Erythroblast (primary cell): ENCODE results near the gene STAC3.

Experiments used
- DNase-seq, 2 experiments: peaks; one replicate each; lab custom pipeline; 2025; lab: John Stamatoyannopoulos, UW
- GATA1 ChIP-seq: IDR thresholded peaks from 2 replicates; pipeline ENCODE4 v1.6.1; 2011; ENCODE audit warnings: low read depth, mild to moderate bottlenecking, control low read depth, low read length, moderate library complexity
- POLR2A ChIP-seq: IDR thresholded peaks from 2 replicates; pipeline ENCODE4 v1.6.1; 2011; ENCODE audit warnings: mild to moderate bottlenecking, low read length

STAC3 gene

DNA sequence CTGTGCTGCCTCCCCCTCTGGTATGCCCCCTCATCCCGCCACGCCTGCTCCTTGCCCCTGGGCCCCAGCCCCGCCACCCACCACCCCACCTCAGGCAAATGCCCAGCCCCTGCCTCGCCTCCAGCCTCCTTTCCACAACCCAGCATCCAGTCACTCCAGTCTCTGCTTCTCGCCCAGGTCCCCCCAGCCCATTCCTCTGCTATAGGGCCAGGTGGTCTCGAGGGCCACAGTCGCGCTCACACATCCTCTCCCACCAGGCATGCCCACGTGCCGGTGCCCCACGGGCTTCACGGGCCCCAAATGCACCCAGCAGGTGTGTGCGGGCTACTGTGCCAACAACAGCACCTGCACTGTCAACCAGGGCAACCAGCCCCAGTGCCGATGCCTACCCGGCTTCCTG is 40.5 kb downstream of the STAC3 start:
- TF ChIP-seq GATA1 (no peak), POLR2A (no peak)
- no peak for DNase-seq

DNA sequence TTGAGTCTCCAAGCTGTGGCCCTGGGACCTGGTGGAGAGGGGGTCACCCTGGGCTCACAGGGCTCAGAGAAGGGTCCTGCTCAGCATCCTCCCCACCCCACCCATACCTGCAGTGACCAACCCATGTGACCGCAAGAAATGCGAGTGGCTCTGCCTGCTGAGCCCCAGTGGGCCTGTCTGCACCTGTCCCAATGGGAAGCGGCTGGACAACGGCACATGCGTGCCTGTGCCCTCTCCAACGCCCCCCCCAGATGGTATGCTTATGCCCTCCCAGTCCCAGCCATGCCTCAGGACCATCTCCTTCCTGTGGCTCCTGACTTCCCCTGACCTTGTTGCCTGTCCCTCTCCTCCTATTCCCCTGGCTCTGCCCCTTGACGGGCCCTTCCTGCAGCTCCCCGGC is 41.1 kb downstream of the STAC3 start:
- DNase-seq: no peak
- no peak for TF ChIP-seq POLR2A
- TF ChIP-seq GATA1: no peak

DNA sequence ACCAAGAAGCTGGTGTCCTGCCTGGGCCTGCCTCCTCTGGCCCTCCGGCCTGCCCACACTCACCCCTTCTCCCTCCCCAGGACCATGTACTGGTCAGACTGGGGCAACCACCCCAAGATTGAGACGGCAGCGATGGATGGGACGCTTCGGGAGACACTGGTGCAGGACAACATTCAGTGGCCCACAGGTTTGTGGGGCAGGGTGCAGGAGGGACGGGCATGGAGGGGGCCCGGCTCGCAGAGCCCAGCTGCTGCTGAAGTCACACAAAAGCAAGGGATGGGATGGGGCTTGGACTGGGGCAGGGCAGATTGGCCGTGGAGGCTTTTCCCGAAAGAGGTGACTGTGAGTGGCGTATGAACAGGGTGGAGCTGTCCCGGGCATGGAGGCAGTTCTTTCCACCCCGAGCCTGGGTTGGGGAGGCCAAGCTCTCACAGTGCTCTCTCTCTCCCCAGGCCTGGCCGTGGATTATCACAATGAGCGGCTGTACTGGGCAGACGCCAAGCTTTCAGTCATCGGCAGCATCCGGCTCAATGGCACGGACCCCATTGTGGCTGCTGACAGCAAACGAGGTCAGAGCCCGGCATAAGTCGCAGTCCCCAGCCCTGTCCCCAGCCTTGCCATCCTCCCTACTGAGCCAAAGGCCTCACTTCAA is 42.2 kb downstream of the STAC3 start:
- TF ChIP-seq POLR2A: no peak
- no peak for DNase-seq

DNA sequence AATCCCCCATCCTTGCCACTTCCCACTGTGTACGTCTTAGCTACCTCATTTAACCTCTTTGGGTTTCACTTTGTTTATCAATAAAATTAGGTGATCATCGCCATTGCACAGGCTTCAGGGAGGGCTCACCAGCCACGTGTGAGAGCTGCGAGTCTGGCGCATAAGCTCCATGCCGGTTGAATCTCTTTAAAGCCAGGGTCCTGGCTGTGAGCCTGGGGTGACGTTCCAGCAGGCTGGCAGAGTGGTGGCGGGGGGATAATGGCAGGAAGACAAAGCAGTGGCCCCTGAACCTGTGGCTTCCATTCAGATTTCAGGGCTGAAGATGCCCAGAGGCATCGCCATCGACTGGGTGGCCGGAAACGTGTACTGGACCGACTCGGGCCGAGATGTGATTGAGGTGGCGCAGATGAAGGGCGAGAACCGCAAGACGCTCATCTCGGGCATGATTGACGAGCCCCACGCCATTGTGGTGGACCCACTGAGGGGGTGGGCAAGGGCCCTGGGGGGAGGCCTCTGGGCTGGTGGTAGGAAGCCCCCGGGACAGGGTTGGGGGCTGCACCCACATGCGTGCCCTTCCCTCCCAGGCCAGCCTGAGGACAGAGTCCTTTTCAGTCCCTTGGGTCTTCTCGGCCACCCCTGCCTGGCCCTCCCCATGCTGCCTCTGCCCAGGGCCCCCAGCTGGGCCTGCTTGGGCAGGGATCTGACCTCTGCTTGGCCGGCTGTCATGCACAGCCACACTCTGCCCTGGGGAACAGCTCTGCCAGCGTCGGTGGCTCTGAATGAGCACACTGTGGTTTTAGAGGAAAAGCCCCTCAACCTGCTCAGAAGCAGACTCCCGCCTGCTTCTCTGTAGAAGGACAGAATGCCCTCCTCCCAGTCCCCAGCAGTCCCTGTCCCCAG is 43.0 kb downstream of the STAC3 start:
- TF ChIP-seq POLR2A: no peak
- no peak for TF ChIP-seq GATA1

DNA sequence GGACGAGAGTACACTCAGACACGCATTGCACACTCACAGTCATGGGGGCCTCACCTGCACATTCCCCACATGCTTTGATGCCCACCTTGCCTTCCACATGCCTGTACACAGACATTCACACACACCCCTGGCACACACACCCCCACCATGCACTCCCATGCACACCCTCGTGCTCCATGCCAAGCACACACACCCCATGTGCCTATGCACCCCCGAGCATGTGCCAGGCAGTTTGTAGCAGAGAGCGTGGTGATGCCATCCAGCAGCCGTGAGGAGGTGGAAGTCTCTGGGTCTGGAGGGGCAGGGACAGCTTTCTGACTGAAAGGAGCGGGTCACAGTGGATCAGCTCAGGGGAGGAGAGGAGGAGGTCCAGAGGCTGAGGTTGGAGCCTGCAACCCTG is 45.1 kb downstream of the STAC3 start:
- TF ChIP-seq GATA1: no peak
- no peak for TF ChIP-seq POLR2A

More for the DNA sequence above, 43.0 kb downstream of the STAC3 start:
- no peak for DNase-seq

DNA sequence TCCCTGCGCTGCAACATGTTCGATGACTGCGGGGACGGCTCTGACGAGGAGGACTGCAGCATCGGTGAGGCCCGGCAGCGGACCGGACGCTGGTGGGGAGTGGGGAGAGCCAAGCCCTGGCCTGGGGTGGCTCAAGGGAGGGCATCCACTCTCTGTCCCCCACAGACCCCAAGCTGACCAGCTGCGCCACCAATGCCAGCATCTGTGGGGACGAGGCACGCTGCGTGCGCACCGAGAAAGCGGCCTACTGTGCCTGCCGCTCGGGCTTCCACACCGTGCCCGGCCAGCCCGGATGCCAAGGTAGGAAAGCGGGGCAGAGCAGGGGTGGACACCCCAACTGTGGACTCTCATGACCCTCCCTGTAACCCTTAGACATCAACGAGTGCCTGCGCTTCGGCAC is 45.8 kb downstream of the STAC3 start:
- TF ChIP-seq POLR2A (no peak), GATA1 (no peak)
- no peak for DNase-seq

More for the DNA sequence above, 45.1 kb downstream of the STAC3 start:
- no peak for DNase-seq

DNA sequence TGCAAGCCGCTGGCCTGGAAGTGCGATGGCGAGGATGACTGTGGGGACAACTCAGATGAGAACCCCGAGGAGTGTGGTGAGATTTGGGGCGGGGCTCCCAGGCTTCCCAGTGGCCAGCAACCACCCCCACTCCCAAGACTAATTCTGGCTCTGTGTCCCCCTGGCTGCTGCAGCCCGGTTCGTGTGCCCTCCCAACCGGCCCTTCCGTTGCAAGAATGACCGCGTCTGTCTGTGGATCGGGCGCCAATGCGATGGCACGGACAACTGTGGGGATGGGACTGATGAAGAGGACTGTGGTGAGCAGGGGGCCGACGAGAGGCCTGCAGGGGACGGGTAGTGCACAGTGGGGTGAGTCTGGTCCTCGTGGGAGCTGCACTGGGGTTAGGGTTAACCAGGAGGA is 46.5 kb downstream of the STAC3 start:
- no peak for DNase-seq
- TF ChIP-seq GATA1 (no peak), POLR2A (no peak)

DNA sequence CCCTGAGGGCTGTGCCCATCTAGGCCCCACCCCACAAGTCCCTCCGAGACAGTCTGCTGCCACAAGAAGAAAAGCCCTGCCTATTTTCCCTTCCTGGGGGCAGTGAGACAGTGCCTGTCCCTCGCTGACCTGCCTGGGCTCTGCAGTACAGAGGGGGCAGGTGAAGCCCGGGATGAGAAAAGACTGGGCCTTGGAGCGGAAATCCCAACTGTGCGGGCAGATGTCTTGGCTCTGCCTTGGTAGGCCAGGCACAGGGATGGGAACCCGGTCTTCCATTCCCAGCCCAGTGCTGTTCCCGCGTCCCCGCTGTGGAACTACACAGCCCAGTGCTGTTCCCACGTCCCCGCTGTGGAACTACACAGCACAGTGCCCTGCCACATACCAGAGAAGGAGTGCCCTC is 47.2 kb downstream of the STAC3 start:
- DNase-seq: no peak
- TF ChIP-seq GATA1: no peak
- no peak for TF ChIP-seq POLR2A

DNA sequence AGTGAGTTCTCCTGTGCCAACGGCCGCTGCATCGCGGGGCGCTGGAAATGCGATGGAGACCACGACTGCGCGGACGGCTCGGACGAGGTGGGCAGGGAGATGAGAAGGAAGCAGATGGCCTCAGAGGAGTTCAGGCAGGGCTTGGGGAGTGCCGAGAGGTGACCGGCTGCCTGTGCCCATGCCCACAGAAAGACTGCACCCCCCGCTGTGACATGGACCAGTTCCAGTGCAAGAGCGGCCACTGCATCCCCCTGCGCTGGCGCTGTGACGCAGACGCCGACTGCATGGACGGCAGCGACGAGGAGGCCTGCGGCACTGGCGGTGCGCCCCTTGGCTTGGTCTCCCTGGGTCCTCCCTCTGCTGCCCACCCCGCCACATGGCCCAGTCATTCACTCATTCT is 47.8 kb downstream of the STAC3 start:
- TF ChIP-seq GATA1 (no peak), POLR2A (no peak)

DNA sequence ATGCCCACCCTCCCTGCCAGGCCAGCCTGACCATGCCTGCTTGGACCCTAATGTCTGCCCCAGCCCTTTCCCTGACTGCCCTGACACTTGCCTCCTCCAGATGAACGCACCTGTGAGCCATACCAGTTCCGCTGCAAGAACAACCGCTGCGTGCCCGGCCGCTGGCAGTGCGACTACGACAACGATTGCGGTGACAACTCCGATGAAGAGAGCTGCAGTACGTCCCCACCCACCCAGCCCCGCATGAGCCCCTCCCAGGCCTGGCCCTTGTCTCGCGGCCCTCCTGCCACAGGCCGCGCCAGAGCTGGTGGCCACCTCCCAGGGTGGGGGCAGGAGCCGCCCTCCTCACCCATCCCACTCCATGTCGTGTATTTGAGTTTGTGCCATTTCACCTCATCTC is 48.7 kb downstream of the STAC3 start:
- no peak for DNase-seq
- TF ChIP-seq GATA1 (no peak), POLR2A (no peak)

More for the DNA sequence above, 47.8 kb downstream of the STAC3 start:
- no peak for DNase-seq

DNA sequence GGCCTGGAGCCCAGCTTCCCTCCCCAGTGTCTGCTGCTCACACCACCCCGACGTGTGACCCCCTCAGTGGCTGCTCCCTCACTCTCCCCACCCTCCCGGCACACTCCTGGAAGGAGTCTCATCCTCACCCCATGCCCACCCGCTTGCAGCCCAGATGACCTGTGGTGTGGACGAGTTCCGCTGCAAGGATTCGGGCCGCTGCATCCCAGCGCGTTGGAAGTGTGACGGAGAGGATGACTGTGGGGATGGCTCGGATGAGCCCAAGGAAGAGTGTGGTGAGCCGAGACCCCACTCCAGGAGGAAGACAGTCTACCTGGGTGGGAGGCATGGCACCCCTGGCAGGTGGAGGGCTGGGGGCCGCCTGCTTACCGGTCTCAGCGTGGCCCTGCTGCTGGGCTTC is 49.4 kb downstream of the STAC3 start:
- TF ChIP-seq POLR2A (no peak), GATA1 (no peak)
- no peak for DNase-seq

DNA sequence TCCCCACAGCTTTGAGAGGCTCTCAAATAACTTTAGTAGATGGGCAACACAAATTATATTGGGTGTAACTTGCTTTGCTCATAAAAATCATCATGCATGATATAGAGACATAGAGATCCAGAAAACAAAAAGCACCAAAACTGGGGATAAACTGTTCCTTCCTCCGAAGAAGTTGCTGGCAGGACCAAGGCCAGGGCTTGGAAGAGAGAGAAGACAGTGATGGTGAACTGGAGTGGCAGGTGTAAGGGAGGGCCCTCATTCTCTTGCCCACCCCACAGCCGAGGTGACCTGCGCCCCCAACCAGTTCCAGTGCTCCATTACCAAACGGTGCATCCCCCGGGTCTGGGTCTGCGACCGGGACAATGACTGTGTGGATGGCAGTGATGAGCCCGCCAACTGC is 49.8 kb downstream of the STAC3 start:
- DNase-seq: no peak
- TF ChIP-seq POLR2A (no peak), GATA1 (no peak)

DNA sequence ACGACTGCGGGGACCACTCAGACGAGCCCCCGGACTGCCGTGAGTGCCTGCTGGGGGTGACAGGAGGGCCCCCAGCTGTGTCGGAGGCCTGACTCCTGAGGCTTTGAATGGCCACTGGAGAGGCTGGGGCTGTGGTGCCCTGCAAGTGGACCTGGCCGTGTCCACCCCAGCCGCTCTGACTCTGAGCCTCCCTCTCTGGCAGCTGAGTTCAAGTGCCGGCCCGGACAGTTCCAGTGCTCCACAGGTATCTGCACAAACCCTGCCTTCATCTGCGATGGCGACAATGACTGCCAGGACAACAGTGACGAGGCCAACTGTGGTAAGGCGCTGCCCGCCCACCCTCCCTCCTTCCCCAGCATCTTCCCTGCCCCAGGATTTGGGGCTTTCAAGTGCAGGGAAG is 50.5 kb downstream of the STAC3 start:
- TF ChIP-seq GATA1: no peak
- TF ChIP-seq POLR2A: no peak

DNA sequence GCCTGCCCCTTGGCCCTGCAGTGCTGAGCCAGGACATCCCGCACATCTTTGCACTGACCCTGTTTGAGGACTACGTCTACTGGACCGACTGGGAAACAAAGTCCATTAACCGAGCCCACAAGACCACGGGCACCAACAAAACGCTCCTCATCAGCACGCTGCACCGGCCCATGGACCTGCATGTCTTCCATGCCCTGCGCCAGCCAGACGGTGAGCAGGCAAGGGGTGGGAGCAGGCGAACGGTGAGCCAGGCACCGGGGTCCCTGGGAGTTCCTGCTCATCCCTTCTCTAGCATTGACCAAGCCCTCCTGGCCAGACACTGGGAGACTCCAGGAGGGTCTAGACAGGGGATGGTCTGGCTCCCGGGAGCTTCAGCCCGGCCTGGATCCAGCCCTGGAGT is 51.8 kb downstream of the STAC3 start:
- DNase-seq: no peak
- no peak for TF ChIP-seq GATA1
- TF ChIP-seq POLR2A: no peak

More for the DNA sequence above, 50.5 kb downstream of the STAC3 start:
- DNase-seq: no peak
